ENCODE data around the gene ARHGAP18.

DNA sequence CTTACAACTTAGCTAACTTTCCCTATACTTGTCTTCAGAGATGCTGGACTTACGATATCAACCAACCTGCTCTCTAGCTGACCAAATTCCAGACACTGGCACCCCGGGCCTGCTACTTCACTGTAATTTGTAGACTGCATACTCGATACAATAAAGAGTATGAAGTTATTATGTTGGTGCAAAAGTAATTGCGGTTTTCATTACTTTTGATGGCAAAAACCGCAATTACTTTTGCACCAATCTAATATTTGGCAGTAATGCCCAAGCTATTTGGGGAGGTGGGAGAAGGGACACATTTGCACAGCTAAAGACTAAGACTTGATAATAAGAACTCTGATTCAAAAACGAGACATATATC, 34.9 kb upstream of the ARHGAP18 start:
- TF ChIP-seq, protein P1, sequence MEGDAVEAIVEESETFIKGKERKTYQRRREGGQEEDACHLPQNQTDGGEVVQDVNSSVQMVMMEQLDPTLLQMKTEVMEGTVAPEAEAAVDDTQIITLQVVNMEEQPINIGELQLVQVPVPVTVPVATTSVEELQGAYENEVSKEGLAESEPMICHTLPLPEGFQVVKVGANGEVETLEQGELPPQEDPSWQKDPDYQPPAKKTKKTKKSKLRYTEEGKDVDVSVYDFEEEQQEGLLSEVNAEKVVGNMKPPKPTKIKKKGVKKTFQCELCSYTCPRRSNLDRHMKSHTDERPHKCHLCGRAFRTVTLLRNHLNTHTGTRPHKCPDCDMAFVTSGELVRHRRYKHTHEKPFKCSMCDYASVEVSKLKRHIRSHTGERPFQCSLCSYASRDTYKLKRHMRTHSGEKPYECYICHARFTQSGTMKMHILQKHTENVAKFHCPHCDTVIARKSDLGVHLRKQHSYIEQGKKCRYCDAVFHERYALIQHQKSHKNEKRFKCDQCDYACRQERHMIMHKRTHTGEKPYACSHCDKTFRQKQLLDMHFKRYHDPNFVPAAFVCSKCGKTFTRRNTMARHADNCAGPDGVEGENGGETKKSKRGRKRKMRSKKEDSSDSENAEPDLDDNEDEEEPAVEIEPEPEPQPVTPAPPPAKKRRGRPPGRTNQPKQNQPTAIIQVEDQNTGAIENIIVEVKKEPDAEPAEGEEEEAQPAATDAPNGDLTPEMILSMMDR (IDR thresholded peaks at IDR 0.05), result no peak
- TF ChIP-seq POLR2A (IDR thresholded peaks at IDR 0.05), result no peak
